ENCODE results near the gene DNM1.

Gene DNM1

DNA sequence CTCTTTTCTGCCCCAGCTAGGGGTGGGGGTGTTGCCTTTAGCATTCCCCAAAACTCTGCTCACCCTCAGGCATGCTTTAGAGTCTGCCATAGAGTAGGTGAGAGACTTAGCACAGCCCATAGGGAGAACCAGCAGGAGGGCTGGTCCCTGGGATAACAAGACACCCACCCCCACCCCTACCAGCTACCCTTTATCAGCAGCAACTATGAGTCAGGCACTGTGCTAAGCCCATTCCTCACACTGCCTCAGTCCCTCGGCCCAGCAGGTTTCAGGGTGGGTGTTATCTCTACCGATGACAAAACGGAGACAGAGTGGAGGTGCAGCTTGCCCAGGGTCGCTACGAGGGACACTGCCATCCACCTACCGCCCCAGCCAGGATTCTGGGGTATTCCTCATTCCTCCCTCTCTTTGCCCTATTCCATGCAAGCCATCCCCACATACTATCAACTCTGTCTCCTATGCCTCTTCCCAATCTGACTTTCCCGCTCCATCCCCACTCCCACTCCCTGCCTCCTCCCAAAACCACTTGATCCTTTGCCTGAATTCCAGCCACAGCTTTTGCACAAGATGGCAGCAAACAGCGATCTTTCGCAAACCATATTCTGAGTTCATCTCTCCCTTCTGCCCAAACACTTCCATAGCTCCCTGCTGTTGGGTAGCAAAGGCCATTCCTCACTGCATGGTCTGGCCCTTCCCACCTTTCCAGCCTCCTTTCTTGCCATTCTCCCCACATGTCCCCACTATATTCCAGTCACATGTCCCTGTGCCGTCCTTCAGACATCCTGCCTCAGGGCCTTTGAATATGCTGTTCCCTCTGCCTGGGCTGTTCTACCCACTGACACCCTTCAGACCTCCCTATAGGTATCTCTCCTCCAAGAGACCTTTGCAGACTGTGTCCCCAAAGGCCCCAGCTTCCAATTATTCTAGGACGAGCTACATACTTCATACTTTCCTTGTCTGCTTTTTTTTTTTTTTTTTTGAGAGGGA, 16.9 kb upstream of the DNM1 start:
- TF ChIP-seq ZBTB7A (IDR thresholded peaks at IDR 0.05; ENCODE audit: low read depth) (no peak), EGR1 (IDR thresholded peaks at IDR 0.05) (no peak), TAF1 (IDR thresholded peaks at IDR 0.05; ENCODE audit: low read depth) (no peak), TEAD4 (IDR thresholded peaks at IDR 0.05) (no peak), RAD21 (IDR thresholded peaks at IDR 0.05; ENCODE audit: low read depth) (no peak), CREB1 (IDR thresholded peaks at IDR 0.05; ENCODE audit: low read depth) (no peak), TCF12 (IDR thresholded peaks at IDR 0.05; ENCODE audit: low read depth) (no peak), NFIC (IDR thresholded peaks at IDR 0.05) (no peak)
- TF ChIP-seq, protein P1, sequence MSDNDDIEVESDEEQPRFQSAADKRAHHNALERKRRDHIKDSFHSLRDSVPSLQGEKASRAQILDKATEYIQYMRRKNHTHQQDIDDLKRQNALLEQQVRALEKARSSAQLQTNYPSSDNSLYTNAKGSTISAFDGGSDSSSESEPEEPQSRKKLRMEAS (IDR thresholded peaks at IDR 0.05), result no peak

DNA sequence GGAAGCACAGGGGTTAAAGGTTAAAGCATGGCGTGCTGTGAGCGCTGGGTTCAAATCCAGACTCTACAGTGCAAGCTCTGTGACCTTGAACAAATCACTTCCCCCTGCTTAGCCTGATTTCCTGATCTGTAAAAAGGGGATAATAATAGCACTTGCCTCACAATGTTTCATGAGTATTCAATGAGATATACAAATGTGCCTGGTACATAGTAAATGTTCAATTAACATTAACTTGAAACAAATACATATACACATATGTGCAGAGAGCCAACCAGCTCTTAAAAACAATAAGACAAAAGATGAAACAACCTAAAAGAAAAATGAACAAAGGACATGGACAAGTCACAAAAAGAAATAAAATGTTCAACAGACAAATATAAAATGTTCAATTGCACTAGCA, 15.8 kb upstream of the DNM1 start:
- TF ChIP-seq NFIC (IDR thresholded peaks at IDR 0.05) (no peak), TAF1 (IDR thresholded peaks at IDR 0.05; ENCODE audit: low read depth) (no peak), CEBPB (IDR thresholded peaks at IDR 0.05) (no peak), TEAD4 (IDR thresholded peaks at IDR 0.05) (no peak), FOXM1 (IDR thresholded peaks at IDR 0.05; ENCODE audit: borderline replicate concordance, low read depth) (no peak), TCF12 (IDR thresholded peaks at IDR 0.05; ENCODE audit: low read depth) (no peak), EGR1 (IDR thresholded peaks at IDR 0.05) (no peak), YY1 (IDR thresholded peaks at IDR 0.05; ENCODE audit: low read depth) (no peak), RAD21 (IDR thresholded peaks at IDR 0.05; ENCODE audit: low read depth) (no peak), EP300 (IDR thresholded peaks at IDR 0.05; ENCODE audit: borderline replicate concordance) (no peak), CREB1 (IDR thresholded peaks at IDR 0.05; ENCODE audit: low read depth) (no peak)
- TF ChIP-seq, protein P2, sequence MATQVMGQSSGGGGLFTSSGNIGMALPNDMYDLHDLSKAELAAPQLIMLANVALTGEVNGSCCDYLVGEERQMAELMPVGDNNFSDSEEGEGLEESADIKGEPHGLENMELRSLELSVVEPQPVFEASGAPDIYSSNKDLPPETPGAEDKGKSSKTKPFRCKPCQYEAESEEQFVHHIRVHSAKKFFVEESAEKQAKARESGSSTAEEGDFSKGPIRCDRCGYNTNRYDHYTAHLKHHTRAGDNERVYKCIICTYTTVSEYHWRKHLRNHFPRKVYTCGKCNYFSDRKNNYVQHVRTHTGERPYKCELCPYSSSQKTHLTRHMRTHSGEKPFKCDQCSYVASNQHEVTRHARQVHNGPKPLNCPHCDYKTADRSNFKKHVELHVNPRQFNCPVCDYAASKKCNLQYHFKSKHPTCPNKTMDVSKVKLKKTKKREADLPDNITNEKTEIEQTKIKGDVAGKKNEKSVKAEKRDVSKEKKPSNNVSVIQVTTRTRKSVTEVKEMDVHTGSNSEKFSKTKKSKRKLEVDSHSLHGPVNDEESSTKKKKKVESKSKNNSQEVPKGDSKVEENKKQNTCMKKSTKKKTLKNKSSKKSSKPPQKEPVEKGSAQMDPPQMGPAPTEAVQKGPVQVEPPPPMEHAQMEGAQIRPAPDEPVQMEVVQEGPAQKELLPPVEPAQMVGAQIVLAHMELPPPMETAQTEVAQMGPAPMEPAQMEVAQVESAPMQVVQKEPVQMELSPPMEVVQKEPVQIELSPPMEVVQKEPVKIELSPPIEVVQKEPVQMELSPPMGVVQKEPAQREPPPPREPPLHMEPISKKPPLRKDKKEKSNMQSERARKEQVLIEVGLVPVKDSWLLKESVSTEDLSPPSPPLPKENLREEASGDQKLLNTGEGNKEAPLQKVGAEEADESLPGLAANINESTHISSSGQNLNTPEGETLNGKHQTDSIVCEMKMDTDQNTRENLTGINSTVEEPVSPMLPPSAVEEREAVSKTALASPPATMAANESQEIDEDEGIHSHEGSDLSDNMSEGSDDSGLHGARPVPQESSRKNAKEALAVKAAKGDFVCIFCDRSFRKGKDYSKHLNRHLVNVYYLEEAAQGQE (IDR thresholded peaks at IDR 0.05; ENCODE audit: low read depth), result no peak
- TF ChIP-seq, protein P1 (IDR thresholded peaks at IDR 0.05), result no peak

DNA sequence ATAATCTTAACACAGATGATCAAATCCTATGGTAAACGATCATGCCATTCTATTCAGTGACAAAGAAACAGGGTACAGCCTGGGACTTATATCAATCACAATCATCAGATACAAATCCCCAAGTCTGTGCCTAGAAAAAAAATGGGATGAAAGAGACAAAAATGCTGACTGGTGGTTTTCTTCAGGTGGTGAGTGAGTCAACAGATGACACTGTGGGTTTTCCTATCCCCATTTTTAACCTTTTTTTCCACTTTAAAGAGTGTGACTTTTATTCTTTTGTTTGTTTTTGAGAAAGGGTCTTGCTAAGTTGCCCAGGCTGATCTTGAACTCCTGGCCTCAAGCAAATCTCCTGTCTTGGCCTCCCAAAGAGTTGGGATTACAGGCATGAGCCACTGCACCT, 15.0 kb upstream of the DNM1 start:
- TF ChIP-seq YY1 (IDR thresholded peaks at IDR 0.05; ENCODE audit: low read depth), result no peak
- TF ChIP-seq TCF12 (IDR thresholded peaks at IDR 0.05; ENCODE audit: low read depth), result no peak
- TF ChIP-seq, protein P3, sequence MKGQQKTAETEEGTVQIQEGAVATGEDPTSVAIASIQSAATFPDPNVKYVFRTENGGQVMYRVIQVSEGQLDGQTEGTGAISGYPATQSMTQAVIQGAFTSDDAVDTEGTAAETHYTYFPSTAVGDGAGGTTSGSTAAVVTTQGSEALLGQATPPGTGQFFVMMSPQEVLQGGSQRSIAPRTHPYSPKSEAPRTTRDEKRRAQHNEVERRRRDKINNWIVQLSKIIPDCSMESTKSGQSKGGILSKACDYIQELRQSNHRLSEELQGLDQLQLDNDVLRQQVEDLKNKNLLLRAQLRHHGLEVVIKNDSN (IDR thresholded peaks at IDR 0.05), result no peak
- TF ChIP-seq CREB1 (IDR thresholded peaks at IDR 0.05; ENCODE audit: low read depth), result no peak
- no peak for TF ChIP-seq NFIC (IDR thresholded peaks at IDR 0.05)
- no peak for TF ChIP-seq FOXM1 (IDR thresholded peaks at IDR 0.05; ENCODE audit: borderline replicate concordance, low read depth)
- TF ChIP-seq EP300 (IDR thresholded peaks at IDR 0.05; ENCODE audit: borderline replicate concordance), result no peak
- TF ChIP-seq ZBTB7A (IDR thresholded peaks at IDR 0.05; ENCODE audit: low read depth), result no peak
- TF ChIP-seq, protein P1 (IDR thresholded peaks at IDR 0.05), result no peak
- no peak for TF ChIP-seq EGR1 (IDR thresholded peaks at IDR 0.05)

DNA sequence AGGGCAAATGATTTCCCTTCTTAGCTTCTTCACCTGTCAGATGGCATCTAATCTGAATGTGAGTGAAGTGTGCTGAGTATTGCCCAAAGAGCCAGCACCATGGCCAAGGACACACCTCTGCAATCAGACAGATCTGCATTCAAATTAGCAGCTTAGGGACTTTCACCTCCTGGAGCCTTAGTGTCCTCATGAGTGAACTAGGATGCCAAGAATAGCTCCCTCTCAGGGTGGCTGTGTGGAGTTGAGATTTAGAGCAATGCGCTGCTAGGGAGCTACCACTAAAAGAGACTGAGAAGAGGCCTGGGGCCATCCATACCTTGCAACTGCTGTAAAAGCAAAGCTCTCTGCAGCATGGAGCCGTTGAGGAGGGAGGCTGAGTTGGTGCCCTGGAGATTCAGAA, 13.2 kb upstream of the DNM1 start:
- TF ChIP-seq YY1 (IDR thresholded peaks at IDR 0.05; ENCODE audit: low read depth), result no peak

DNA sequence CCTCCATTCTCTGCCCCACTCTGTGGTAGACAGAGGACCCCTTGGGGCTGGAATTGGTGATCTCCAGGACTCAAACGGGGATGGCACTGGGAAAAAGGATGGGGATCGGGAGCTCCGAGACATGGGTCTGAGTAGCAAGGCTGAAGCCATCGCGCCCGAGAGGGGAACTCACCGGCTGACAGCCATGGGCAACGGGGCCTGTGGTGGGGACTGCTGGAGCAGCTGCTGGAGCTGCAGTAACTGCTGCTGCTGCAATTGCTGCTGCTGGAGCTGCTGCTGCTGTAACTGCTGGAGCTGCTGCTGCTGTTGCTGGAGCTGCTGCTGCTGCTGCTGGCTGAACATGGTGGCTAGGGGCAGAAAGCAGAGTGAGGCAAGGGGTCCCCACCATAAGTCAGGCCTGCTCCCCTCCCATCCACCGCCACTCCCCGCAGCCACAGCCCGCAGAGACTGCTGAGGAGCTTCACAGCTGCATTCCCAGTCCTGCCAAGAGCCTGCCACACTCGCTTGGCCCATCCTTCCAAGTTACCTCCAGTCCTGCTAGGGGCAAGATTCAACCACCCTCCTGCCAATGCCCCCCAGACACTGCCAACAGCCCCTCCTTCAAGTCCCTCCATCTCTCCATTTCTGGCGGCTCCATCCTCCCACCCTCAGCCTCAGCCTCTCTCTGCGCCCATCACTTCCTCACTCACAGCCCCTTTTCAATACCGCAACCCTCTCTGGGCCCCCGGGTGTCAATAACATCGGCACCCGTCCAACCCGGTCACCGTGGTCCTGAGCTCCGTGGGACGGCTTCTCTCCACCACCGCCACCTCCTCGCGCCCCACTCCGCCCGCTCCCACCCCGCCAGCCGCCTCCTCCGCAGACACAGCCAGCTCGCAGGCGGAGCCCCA, 12.4 kb upstream of the DNM1 start:
- TF ChIP-seq YY1 (IDR thresholded peaks at IDR 0.05; ENCODE audit: low read depth) (no peak), FOXM1 (IDR thresholded peaks at IDR 0.05; ENCODE audit: borderline replicate concordance, low read depth) (no peak), TAF1 (IDR thresholded peaks at IDR 0.05; ENCODE audit: low read depth) (no peak), CREB1 (IDR thresholded peaks at IDR 0.05; ENCODE audit: low read depth) (no peak), TCF12 (IDR thresholded peaks at IDR 0.05; ENCODE audit: low read depth) (no peak), EGR1 (IDR thresholded peaks at IDR 0.05) (no peak)
- TF ChIP-seq, protein P1 (IDR thresholded peaks at IDR 0.05), result no peak

DNA sequence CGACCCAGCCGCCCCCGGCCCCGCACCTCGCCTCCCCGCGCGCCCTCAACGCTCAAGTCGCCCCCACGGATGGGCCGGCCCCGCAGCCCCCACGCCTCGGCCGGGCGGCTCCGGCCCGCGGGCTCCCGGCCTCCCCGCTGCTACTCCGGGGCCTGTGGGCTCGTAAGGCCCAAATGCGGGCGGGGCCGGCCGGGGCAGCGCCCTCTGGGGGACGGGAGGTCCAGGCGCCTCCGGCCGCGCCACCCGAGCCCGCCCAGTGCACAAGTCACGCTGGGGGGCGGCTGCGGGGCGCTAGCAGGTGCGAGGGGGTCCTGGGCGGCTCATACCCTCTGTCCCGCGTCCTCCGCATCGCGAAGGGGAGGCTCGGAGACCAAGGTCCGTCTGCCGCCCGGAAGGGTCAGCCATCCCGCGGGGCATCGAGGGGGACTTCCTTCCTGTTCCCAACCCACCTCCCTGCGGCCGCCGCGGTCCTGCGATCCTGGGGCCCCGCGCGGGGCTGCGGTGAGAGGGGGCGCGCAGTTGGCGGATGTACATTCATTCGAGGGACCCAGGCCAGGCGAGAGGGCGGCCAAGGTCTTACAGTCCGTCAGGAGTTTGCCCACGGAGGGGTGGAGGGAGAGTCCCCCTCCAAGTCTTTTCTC, 11.7 kb upstream of the DNM1 start, which contains the start of gene CIZ1:
Gene CIZ1 (minus strand): TSS at position 167 of the 641 bp plus-strand sequence. CDS start 715 bp downstream, outside the sequence.
- no peak for TF ChIP-seq NFIC (IDR thresholded peaks at IDR 0.05)
- TF ChIP-seq TAF1 (IDR thresholded peaks at IDR 0.05; ENCODE audit: low read depth), result peak; percentile 64; the same call in 1 of the 2 replicates
- TF ChIP-seq, protein P2 (IDR thresholded peaks at IDR 0.05; ENCODE audit: low read depth), result no peak
- no peak for TF ChIP-seq TEAD4 (IDR thresholded peaks at IDR 0.05)
- 0 out of 2 replicates have a peak, but pooled peaks have one; percentile 44 for TF ChIP-seq YY1 (IDR thresholded peaks at IDR 0.05; ENCODE audit: low read depth)
- no peak for TF ChIP-seq CEBPB (IDR thresholded peaks at IDR 0.05)
- TF ChIP-seq EGR1 (IDR thresholded peaks at IDR 0.05), result no peak
- TF ChIP-seq TCF12 (IDR thresholded peaks at IDR 0.05; ENCODE audit: low read depth), result no peak; the same call in 1 of the 2 replicates
- TF ChIP-seq, protein P3 (IDR thresholded peaks at IDR 0.05), result 0 out of 2 replicates have a peak, but pooled peaks have one; percentile 17
- TF ChIP-seq CREB1 (IDR thresholded peaks at IDR 0.05; ENCODE audit: low read depth), result no peak
- TF ChIP-seq ZBTB7A (IDR thresholded peaks at IDR 0.05; ENCODE audit: low read depth), result peak; percentile 93
- TF ChIP-seq, protein P1 (IDR thresholded peaks at IDR 0.05), result peak; percentile 45
- TF ChIP-seq RAD21 (IDR thresholded peaks at IDR 0.05; ENCODE audit: low read depth), result no peak
- TF ChIP-seq EP300 (IDR thresholded peaks at IDR 0.05; ENCODE audit: borderline replicate concordance), result no peak
